ENCODE measurements around the gene CALML5. TPM values are rescaled to one million over a fixed set of nuclear protein-coding genes. Genes with fewer than 3 reads are reported as not detected.

Gene CALML5
- total and polyA plus RNA-seq, 9 of the 15 experiments (the other 6 are each of a cell fraction or from before 2014, with no cell fraction given): not detected

DNA sequence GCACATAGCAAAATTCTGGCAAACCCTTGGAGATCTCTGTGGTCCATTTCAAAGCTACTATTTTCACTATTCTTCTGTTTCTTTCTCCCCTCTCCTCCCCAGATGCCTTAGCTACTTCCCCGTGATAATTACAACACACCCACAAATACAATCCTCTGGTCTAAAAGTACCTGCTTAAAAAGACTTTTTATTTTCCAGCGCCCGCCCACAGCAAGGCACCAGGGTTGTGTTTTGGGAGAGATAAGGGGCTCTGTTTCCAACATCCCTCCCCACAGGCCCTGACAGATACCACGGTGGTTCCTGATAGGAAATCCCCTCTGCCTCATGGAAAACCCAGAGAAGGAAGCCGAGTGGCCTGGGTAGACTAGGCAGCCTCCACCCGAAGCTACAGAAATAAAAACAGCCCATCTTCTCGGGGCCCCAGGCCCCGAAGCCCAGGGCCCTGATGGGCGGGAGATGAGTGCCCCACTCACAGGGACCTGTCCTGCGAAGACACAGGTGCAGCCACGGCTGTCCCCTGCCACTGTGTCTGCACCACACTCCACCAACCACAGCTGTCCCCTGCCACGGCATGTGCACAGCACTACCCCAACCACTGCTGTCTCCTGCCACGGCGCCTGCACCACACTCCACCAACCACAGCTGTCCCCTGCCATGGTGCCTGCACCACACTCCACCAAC lies 19.7 kb downstream of the CALML5 start (continued):
- TF ChIP-seq, protein P1, sequence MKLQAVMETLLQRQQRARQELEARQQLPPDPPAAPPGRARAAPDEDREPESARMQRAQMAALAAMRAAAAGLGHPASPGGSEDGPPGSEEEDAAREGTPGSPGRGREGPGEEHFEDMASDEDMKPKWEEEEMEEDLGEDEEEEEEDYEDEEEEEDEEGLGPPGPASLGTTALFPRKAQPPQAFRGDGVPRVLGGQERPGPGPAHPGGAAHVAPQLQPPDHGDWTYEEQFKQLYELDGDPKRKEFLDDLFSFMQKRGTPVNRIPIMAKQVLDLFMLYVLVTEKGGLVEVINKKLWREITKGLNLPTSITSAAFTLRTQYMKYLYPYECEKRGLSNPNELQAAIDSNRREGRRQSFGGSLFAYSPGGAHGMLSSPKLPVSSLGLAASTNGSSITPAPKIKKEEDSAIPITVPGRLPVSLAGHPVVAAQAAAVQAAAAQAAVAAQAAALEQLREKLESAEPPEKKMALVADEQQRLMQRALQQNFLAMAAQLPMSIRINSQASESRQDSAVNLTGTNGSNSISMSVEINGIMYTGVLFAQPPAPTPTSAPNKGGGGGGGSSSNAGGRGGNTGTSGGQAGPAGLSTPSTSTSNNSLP (IDR thresholded peaks at IDR 0.05; ENCODE audit: borderline replicate concordance, low read depth, low read length): no peak
- TF ChIP-seq ZNF589 (CRISPR knock-in tag; IDR thresholded peaks at IDR 0.05; ENCODE audit: low read depth) (no peak; the same call in 1 of the 2 replicates), KHSRP (IDR thresholded peaks at IDR 0.05) (no peak), ETS2 (tag; IDR thresholded peaks at IDR 0.05; ENCODE audit: borderline replicate concordance, poor library complexity, severe bottlenecking) (no peak), SMAD4 (CRISPR knock-in tag; conservative IDR thresholded peaks at IDR 0.05) (peak; percentile 80), ILF3 (IDR thresholded peaks at IDR 0.05; ENCODE audit: borderline replicate concordance) (no peak), RB1 (IDR thresholded peaks at IDR 0.05; ENCODE audit: low read depth) (no peak), PPARD (CRISPR knock-in tag; IDR thresholded peaks at IDR 0.05) (no peak), ZNF407 (IDR thresholded peaks at IDR 0.05; ENCODE audit: low read depth) (no peak), FOXP1 (CRISPR knock-in tag; IDR thresholded peaks at IDR 0.05) (no peak), ZNF224 (CRISPR knock-in tag; IDR thresholded peaks at IDR 0.05) (no peak), TSHZ1 (CRISPR knock-in tag; IDR thresholded peaks at IDR 0.05) (no peak), ZNF140 (CRISPR knock-in tag; IDR thresholded peaks at IDR 0.05) (no peak)
